Retinal pigment epithelial cell (primary cell): ENCODE results near the gene C1QTNF12.

ENCODE experiments used
- DNase-seq: peaks from one replicate; pipeline ENCODE4 v3.0.0-alpha.2; 2010; ENCODE audit warnings: low read depth
- H3K4me3 ChIP-seq: 2 replicates; pipeline ENCODE4 v1.5.1; 2011; ENCODE audit warnings: mild to moderate bottlenecking, low read length, control low read depth, moderate library complexity
- CTCF ChIP-seq: conservative IDR thresholded peaks from 2 replicates; pipeline ENCODE4 v1.5.1; 2011; ENCODE audit warnings: low read depth, low read length, control low read depth, inconsistent platforms

C1QTNF12 gene

GRCh38 chr1:1200876-1201810, 45.4 kb downstream of the C1QTNF12 start:
- TF ChIP-seq CTCF = no peak
- no peak overlapping the region for H3K4me3 ChIP-seq
- no peak for DNase-seq

- no peak for DNase-seq
- TF ChIP-seq CTCF = no peak
Observed at GRCh38 chr1:1199961-1200875, 46.3 kb downstream of the C1QTNF12 start.

GRCh38 chr1:1199141-1199960, 47.2 kb downstream of the C1QTNF12 start:
- DNase-seq = no peak
- no peak overlapping the region for H3K4me3 ChIP-seq
- TF ChIP-seq CTCF = no peak

More at GRCh38 chr1:1199961-1200875, 46.3 kb downstream of the C1QTNF12 start:
- H3K4me3 ChIP-seq = no peak overlapping the region

GRCh38 chr1:1198423-1199140, 47.9 kb downstream of the C1QTNF12 start:
- no peak for DNase-seq
- no peak overlapping the region for H3K4me3 ChIP-seq
- no peak for TF ChIP-seq CTCF

GRCh38 chr1:1197551-1198422, 48.7 kb downstream of the C1QTNF12 start:
- no peak overlapping the region for H3K4me3 ChIP-seq
- DNase-seq = no peak
- no peak for TF ChIP-seq CTCF
